Fibroblast of mammary gland (primary cell): Measurements from ENCODE around the gene S100P.
A peak's percentile ranks its signal among the peaks of the same experiment; 100 is the strongest.

ENCODE experiments used
- DNase-seq: peaks from one replicate; pipeline ENCODE4 v3.0.0-alpha.2; 2010; ENCODE audit warnings: low read depth
- H3K4me3 ChIP-seq: 2 replicates; pipeline ENCODE4 v1.5.1; 2011; ENCODE audit warnings: low read depth, mild to moderate bottlenecking, low read length, moderate library complexity; ENCODE audit not compliant: control insufficient read depth
- CTCF ChIP-seq: conservative IDR thresholded peaks from 2 replicates; pipeline ENCODE4 v1.5.1; 2011; ENCODE audit warnings: low read depth, low read length, inconsistent platforms; ENCODE audit not compliant: control insufficient read depth, insufficient read depth

S100P gene

GRCh38 chr4:6673660-6674499, 19.8 kb upstream of the S100P start:
- DNase-seq, result peak; percentile 94
- no peak for TF ChIP-seq CTCF
- peak overlapping the region; percentile 51 for H3K4me3 ChIP-seq

GRCh38 chr4:6674500-6675149, 19.1 kb upstream of the S100P start:
- DNase-seq, result peak; percentile 42
- peak overlapping the region; percentile 51 for H3K4me3 ChIP-seq
- peak; percentile 32 for TF ChIP-seq CTCF

GRCh38 chr4:6676722-6677558, 16.7 kb upstream of the S100P start:
- no peak overlapping the region for H3K4me3 ChIP-seq
- no peak for TF ChIP-seq CTCF
- no peak for DNase-seq

GRCh38 chr4:6680372-6681034, 13.2 kb upstream of the S100P start:
- no peak for DNase-seq
- no peak overlapping the region for H3K4me3 ChIP-seq
- no peak for TF ChIP-seq CTCF

DNA sequence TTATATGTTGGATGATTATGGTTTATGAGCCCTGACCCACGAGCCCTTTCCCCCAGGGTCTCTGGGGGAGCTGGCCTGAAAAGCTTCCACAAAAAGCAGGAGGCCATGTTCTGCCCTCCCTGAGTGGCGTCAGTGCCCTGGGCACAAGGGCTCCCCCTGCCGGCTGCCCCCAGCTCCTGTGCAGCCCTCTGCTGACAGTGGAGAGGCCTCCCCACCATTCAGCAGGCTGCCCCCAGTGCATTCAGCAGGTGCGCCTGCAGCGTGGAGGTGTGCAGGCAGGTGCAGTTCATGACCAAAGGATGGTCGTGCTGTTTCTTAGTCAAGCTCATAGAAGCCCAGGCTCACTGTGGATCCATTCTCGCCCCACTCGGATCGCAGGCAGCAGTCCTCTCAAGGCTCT, 12.5 kb upstream of the S100P start:
- no peak overlapping the region for H3K4me3 ChIP-seq
- no peak for TF ChIP-seq CTCF
- DNase-seq, result no peak
